ENCODE results near the gene PCP2. TPM values are rescaled to one million over a fixed set of nuclear protein-coding genes. Genes with fewer than 3 reads are reported as not detected.

The PCP2 gene
- total and polyA plus RNA-seq, 2 of the 13 experiments (the other 11 are each of a cell fraction or from before 2014, with no cell fraction given), result 0.62 TPM; not detected in 1

DNA sequence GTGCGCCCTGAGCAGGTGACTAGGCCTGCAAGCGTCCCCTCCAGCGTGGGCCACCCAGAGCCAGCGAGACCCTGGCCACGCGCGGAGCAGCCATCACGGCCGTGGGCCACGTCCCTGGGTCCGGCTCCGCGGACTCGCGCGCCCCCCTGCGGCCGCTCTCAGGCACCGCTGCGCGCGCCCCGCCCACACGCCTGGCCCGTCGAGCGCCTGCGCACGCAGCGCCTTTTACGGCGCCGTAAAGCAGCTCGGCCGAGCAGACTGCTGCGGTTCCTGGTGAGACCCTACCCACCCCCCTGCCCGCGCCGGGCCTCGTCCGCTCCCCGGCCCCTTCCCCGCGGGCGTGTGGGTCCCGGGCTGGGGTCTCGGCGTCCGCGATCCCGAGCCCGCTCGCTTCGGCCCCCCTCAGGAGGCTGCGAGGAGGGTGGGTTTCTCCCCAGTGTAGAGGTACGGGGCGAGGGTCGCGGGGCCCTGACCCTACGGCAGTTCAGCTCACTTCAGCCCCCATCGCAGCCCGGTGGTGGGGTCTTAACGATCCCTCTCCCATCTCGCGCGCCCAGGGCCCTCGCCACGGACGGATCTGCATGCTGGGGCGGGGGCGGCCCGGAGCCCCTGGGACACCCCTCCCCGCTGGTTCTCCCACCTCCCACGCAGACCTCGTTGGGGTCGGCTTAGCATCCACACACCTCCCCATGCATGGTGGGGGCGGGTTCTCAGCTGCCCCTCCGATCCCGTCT is 47.3 kb upstream of the PCP2 start, which contains the start of gene TRAPPC5 (continued):
- TF ChIP-seq, protein P1, sequence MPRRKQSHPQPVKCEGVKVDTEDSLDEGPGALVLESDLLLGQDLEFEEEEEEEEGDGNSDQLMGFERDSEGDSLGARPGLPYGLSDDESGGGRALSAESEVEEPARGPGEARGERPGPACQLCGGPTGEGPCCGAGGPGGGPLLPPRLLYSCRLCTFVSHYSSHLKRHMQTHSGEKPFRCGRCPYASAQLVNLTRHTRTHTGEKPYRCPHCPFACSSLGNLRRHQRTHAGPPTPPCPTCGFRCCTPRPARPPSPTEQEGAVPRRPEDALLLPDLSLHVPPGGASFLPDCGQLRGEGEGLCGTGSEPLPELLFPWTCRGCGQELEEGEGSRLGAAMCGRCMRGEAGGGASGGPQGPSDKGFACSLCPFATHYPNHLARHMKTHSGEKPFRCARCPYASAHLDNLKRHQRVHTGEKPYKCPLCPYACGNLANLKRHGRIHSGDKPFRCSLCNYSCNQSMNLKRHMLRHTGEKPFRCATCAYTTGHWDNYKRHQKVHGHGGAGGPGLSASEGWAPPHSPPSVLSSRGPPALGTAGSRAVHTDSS (CRISPR knock-in tag; conservative IDR thresholded peaks at IDR 0.05), result peak; percentile 82; the same call in 1 of the 2 replicates
- peak; percentile 35; the same call in 1 of the 2 replicates for TF ChIP-seq ZNF451 (CRISPR knock-in tag; IDR thresholded peaks at IDR 0.05)
- TF ChIP-seq ATF7-NPFF (CRISPR knock-in tag; IDR thresholded peaks at IDR 0.05; ENCODE audit: low read depth), result peak; percentile 81
- no peak for TF ChIP-seq WIZ (CRISPR knock-in tag; IDR thresholded peaks at IDR 0.05)
- no peak for TF ChIP-seq MLLT10 (CRISPR knock-in tag; IDR thresholded peaks at IDR 0.05)
- no peak for TF ChIP-seq ZC3H4 (CRISPR knock-in tag; IDR thresholded peaks at IDR 0.05; ENCODE audit: borderline replicate concordance)
- no peak for TF ChIP-seq ZBTB3 (CRISPR knock-in tag; IDR thresholded peaks at IDR 0.05; ENCODE audit: borderline replicate concordance, low read depth)
- no peak for TF ChIP-seq ZNF660 (CRISPR knock-in tag; IDR thresholded peaks at IDR 0.05; ENCODE audit: borderline replicate concordance, low read depth)
- TF ChIP-seq ZNF180 (CRISPR knock-in tag; IDR thresholded peaks at IDR 0.05; ENCODE audit: borderline replicate concordance, low read depth), result no peak
- TF ChIP-seq, protein P2, sequence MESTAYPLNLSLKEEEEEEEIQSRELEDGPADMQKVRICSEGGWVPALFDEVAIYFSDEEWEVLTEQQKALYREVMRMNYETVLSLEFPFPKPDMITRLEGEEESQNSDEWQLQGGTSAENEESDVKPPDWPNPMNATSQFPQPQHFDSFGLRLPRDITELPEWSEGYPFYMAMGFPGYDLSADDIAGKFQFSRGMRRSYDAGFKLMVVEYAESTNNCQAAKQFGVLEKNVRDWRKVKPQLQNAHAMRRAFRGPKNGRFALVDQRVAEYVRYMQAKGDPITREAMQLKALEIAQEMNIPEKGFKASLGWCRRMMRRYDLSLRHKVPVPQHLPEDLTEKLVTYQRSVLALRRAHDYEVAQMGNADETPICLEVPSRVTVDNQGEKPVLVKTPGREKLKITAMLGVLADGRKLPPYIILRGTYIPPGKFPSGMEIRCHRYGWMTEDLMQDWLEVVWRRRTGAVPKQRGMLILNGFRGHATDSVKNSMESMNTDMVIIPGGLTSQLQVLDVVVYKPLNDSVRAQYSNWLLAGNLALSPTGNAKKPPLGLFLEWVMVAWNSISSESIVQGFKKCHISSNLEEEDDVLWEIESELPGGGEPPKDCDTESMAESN (CRISPR knock-in tag; conservative IDR thresholded peaks at IDR 0.05), result peak; percentile 66; the same call in 1 of the 2 replicates
- no peak for TF ChIP-seq CCAR2 (optimal IDR thresholded peaks at IDR 0.05; ENCODE audit: low read depth, low read length)
- TF ChIP-seq ZNF484 (CRISPR knock-in tag; IDR thresholded peaks at IDR 0.05; ENCODE audit: borderline replicate concordance, low read depth), result no peak
- TF ChIP-seq ZNF558 (CRISPR knock-in tag; IDR thresholded peaks at IDR 0.05; ENCODE audit: borderline replicate concordance), result peak; percentile 91; the same call in 1 of the 2 replicates
- TF ChIP-seq HOXA9 (CRISPR knock-in tag; IDR thresholded peaks at IDR 0.05; ENCODE audit: borderline replicate concordance), result no peak
- peak; percentile 56; the same call in 1 of the 2 replicates for TF ChIP-seq RFXAP (CRISPR knock-in tag; IDR thresholded peaks at IDR 0.05; ENCODE audit: borderline replicate concordance)
- TF ChIP-seq, protein P3, sequence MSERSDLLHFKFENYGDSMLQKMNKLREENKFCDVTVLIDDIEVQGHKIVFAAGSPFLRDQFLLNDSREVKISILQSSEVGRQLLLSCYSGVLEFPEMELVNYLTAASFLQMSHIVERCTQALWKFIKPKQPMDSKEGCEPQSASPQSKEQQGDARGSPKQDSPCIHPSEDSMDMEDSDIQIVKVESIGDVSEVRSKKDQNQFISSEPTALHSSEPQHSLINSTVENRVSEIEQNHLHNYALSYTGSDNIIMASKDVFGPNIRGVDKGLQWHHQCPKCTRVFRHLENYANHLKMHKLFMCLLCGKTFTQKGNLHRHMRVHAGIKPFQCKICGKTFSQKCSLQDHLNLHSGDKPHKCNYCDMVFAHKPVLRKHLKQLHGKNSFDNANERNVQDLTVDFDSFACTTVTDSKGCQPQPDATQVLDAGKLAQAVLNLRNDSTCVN (CRISPR knock-in tag; IDR thresholded peaks at IDR 0.05; ENCODE audit: borderline replicate concordance), result 0 out of 2 replicates have a peak, but pooled peaks have one; percentile 6
- TF ChIP-seq, protein P4, sequence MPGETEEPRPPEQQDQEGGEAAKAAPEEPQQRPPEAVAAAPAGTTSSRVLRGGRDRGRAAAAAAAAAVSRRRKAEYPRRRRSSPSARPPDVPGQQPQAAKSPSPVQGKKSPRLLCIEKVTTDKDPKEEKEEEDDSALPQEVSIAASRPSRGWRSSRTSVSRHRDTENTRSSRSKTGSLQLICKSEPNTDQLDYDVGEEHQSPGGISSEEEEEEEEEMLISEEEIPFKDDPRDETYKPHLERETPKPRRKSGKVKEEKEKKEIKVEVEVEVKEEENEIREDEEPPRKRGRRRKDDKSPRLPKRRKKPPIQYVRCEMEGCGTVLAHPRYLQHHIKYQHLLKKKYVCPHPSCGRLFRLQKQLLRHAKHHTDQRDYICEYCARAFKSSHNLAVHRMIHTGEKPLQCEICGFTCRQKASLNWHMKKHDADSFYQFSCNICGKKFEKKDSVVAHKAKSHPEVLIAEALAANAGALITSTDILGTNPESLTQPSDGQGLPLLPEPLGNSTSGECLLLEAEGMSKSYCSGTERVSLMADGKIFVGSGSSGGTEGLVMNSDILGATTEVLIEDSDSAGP (CRISPR knock-in tag; IDR thresholded peaks at IDR 0.05; ENCODE audit: borderline replicate concordance), result peak; percentile 67; the same call in 1 of the 2 replicates
- no peak for TF ChIP-seq NFYC (CRISPR knock-in tag; IDR thresholded peaks at IDR 0.05)
- TF ChIP-seq DPF2 (CRISPR knock-in tag; IDR thresholded peaks at IDR 0.05; ENCODE audit: borderline replicate concordance, low read depth), result no peak
- no peak for TF ChIP-seq EED (CRISPR knock-in tag; IDR thresholded peaks at IDR 0.05)
- no peak for TF ChIP-seq TRIM24 (CRISPR knock-in tag; IDR thresholded peaks at IDR 0.05)
- no peak for TF ChIP-seq SNRNP70 (IDR thresholded peaks at IDR 0.05; ENCODE audit: low read depth, low read length)
- no peak for TF ChIP-seq HDAC6 (IDR thresholded peaks at IDR 0.05; ENCODE audit: low read depth, low read length)
